ENCODE results near the gene C15orf40.

- no peak for TF ChIP-seq CTCF (IDR thresholded peaks at IDR 0.05 in 4 of 5, conservative IDR thresholded peaks at IDR 0.05 in 1 of 5)
- no peak for TF ChIP-seq POLR2A (IDR thresholded peaks at IDR 0.05)
These were observed 46.5 kb downstream of the C15orf40 start for GRCh38 chr15:82964890-82965289.
